ENCODE data around the gene PPP6R3.
"Not testable (repeated sequence)": the region's sequence is repeated elsewhere in the genome, so short reads cannot be mapped to it uniquely, and the experiment has no call there.

The PPP6R3 gene

DNA sequence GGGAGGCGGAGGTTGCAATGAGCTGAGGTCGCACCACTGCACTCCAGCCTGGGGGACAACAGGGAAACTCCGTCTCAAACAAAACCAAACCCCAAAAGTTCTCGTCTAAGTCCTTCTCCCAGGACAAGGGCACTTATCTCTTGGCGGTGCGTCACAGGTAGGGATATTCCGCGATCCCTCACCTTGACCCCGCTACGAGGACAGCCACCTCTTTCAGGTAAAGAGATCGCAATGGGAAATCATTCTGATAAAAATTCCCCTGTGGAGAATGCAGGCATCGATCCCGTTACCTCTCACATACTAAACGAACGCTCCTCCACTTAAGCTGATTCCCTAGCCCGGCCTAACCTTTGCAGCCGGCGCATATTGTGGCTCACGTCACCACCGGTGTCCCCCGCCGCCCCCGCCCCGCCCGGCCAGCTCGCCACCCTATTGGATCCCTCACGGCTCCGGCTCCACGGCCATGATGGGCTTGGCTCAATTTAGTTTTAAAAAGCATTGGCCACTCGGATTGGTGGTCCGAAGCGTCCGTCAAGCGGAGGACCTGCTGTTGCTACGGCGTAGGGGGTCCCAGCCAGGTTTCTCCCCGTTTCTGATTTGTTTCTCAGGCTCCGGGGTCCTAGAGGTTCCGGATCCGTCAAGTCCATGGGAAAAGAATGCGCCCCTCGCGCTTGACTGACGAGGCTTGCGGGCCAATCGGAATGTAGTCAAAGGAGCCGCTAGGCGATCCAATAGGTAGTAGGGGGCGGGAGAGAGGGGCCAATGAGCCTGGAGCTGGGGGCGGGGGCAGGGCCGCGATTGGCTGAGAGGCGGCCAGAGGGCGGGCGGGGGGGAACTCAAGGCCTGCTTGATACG is 439 bp upstream of the PPP6R3 start:
- DNase-seq: peak; percentile 99

DNA sequence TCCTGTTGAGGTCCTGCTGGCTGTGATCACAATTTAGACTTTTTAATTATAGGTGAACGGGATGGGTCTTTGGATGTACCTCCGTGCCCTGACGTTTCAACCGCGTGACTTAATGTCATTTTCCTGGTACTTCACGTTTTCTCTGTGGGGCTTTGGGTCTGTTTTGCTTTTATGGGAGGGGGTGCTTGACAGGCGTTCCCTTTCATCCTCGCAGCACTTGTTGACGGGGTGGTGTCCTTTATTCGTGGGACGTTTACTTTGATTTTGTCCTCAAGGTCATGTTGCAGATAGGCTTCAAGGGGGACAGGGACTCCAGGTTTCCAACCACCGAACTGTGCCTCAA is 994 bp downstream of the PPP6R3 start:
- no peak for DNase-seq

- no peak for DNase-seq
These were observed 3.2 kb downstream of the PPP6R3 start for GRCh38 chr11:68463714-68464113.

- no peak for DNase-seq
These were observed 6.8 kb downstream of the PPP6R3 start for GRCh38 chr11:68467201-68467834.

GRCh38 chr11:68468217-68468828 is 7.8 kb downstream of the PPP6R3 start:
- DNase-seq: peak; percentile 52

- DNase-seq: no peak
These were observed 8.6 kb downstream of the PPP6R3 start for GRCh38 chr11:68469122-68469521.

GRCh38 chr11:68469642-68470041 is 9.1 kb downstream of the PPP6R3 start:
- DNase-seq: no peak

DNA sequence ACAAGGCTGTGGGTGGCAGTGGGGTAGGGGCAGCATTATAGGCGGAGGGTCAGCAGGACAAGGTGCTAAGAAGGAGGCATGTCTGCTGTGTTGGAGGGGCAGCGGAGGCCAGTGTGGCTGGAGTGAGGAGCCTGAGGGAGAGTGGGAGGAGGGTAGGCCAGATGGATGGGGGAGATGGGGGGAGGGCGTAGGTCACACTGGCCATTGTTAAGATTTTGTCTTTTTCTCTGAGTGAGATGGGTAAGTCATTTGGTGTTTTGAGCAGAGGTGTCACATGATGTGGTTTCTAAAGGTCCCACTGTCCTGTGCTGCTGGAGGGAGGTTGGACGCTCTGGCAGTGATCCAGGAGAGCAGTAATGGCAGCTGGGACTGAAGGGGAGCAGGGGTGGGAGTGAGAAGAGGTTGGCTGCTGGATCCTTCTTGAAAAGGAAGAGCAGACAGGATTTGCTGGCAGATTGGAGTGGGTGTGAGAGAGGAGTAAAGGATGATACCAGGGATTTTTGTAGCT is 9.8 kb downstream of the PPP6R3 start:
- DNase-seq: no peak

GRCh38 chr11:68471360-68472340 is 11.1 kb downstream of the PPP6R3 start:
- DNase-seq: no peak

DNA sequence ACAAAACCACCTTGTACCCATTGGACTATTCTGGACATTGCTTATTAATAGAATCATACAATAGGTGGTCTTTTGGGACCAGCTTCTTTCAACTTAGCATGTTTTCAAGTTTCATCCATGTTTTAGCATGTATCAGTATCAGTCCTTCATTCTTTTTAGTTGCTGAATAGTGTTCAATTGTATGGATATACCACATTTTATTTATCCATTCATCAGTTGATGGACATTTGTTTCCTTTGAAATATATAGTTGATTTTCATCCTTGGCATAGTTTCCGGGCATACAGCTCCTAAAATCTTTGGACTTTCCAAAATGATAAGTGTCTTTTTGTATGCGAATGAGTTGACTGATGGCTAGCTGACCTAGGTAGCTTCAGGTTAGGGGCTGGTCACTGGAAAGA is 12.2 kb downstream of the PPP6R3 start:
- DNase-seq: no peak

DNA sequence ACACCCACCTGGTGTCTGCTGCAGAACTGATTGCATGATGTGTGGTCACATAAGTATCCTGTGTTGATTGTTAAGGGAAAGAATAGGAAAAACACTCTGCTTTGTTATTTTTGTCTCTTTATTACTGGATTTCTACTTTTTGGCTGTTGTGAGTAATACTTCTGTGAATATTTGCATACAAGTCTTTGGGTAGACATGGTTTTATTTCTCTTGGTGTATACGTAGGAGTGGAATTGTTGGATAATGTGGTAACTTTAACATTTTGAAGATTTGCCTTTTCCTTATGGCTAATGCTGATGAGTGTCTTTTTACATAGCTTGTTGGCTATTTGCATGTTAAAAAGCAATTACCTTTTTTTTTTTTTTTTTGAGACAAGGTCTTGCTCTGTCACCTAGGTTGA is 13.1 kb downstream of the PPP6R3 start:
- DNase-seq: no peak

GRCh38 chr11:68475626-68476025 is 15.1 kb downstream of the PPP6R3 start:
- DNase-seq: not testable (repeated sequence)

DNA sequence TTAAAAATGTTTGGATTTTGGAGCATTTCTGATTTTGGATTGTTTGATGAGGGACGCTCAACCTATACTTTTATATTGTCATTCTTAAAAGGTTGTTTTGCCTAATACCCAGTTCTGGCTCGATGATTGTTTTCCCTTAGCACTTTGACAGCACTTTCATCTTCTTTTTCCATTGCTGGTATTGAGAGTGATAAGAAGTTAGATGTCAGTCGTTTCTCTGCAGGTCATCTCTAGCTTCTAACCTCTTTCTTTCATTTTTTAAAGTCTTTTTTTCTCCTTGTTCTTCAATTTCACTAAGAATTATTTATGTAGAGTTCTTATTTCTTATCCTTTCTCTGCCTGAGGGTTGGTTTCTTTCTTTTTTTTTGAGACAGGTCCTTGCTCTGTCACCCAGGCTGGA is 18.8 kb downstream of the PPP6R3 start:
- DNase-seq: no peak

DNA sequence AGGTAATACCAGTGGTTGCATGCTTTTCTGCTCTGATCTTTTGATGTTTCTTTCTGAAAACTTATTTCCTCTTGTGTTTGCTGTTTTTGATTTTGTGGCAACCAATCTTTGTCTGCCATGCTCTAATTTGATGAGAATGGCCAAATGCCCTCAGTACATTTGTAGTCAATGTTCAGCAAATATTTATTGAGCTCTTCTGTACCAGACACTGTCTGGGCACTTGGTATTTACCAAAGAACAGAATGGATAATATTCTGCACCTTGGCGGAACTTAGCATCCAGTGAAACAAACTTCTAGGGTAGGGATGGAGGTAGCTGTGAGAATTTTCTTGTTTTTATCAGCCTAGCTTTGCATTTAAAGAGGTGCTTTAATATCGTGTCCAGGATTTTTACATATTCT is 19.6 kb downstream of the PPP6R3 start:
- no peak for DNase-seq

- no peak for DNase-seq
These were observed 20.4 kb downstream of the PPP6R3 start for GRCh38 chr11:68480852-68481510.

DNA sequence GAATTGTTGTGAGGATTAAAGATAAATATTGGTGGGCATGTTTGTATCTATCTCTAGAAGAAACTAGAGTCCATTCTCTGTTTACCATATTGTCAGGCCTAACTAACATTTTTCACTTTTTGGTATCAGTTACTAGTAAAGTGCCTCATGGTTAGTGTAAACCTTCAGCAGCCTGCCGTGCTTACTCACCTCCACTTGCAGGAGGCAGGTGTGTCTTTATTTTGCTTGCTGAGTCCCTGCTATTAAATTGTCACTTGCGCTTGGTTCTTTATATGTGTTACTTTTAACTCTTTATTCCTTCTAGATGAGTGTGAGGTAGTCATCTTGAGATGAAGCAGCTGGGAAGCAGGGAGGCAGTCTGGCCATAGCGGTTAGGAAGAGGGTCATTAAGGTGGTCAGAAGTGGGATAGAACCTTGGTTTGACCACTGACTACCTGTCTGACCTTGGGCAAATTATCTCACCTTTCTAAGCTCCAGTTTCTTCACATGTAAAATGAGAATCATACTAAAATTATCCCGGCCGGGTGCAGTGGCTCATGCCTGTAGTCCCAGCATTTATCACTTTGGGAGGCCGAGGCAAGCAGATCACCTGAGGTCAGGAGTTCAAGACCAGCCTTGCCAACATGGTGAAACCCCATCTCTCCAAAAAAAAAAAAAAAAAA is 21.2 kb downstream of the PPP6R3 start:
- DNase-seq: no peak

GRCh38 chr11:68488623-68489022 is 28.1 kb downstream of the PPP6R3 start:
- no peak for DNase-seq

DNA sequence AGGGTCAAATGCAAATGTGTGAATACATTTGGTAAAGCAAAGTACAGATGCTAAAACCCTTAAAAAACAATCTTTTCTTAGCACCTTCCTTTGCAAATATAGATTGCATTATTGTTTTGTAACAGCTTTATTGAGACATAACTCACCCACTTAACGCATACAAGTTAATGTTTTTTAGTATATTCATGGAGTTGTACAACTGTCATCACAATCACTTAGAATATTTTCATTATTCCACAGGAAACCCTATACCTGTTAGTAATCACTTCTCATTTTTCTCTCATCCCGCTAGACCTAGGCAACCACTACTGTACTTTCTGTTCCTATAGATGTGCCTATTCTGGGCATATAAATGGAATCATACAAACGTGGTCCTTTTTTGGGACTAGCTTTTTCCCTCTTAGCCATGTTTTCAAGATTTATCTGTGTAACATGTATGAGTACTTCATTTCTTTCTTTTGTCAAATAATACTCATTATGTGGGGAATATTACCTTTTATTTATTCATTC is 34.7 kb downstream of the PPP6R3 start:
- DNase-seq: no peak

DNA sequence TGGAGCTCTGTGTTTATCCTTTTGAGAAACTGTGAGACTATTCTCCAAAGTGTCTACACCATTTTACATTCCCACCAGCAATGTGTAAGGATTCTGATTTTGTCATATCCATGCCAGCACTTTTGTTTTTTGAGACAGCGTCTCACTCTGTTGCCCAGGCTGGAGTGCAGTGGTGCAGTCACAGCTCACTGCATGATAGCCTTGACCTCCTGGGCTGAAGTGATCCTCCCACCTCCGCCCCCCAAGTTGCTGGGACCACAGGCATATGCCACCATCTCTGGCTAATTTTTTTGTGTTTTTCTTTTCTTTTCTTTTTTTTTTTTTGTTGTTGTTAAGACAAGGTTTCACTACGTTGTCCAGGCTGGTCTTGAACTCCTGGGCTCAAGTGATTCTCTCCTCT is 35.3 kb downstream of the PPP6R3 start:
- no peak for DNase-seq

GRCh38 chr11:68497761-68498160 is 37.2 kb downstream of the PPP6R3 start:
- DNase-seq: no peak

- no peak for DNase-seq
These were observed 37.8 kb downstream of the PPP6R3 start for GRCh38 chr11:68498321-68498720.
